Keratinocyte (primary cell): ENCODE measurements around the gene CACNG7. TPM values are rescaled to one million over a fixed set of nuclear protein-coding genes. Genes with fewer than 3 reads are reported as not detected.

Source experiments
- DNase-seq: peaks from one replicate; pipeline ENCODE4 v3.0.0-alpha.2; 2011; ENCODE audit warnings: low read depth, missing footprints, low spot score
- FAIRE-seq: peaks from 2 replicates; lab custom pipeline; 2011; peaks lifted over from hg19 to GRCh38; lab: Jason Lieb, UNC
- H2AFZ ChIP-seq: 2 replicates; pipeline ENCODE4 v1.6.0; 2012; ENCODE audit warnings: low read length, control low read depth, inconsistent platforms; ENCODE audit not compliant: control insufficient read depth
- H3K27ac ChIP-seq: 2 replicates; pipeline ENCODE4 v1.5.1; 2011; ENCODE audit warnings: low read length; ENCODE audit not compliant: control insufficient read depth, insufficient read depth
- H3K27me3 ChIP-seq: 3 replicates; pipeline ENCODE4 v1.6.0; 2011; ENCODE audit warnings: low read length; ENCODE audit not compliant: control insufficient read depth, insufficient read depth; ENCODE audit errors: extremely low read depth
- H3K36me3 ChIP-seq, 2 experiments: 2 replicates in 1 of 2; 3 replicates in 1 of 2; pipeline ENCODE4 v1.5.1; 2011; ENCODE audit warnings: low read length in 2 of 2, mild to moderate bottlenecking in 1 of 2; ENCODE audit not compliant: control insufficient read depth in 2 of 2, insufficient read depth in 2 of 2; ENCODE audit errors: extremely low read depth in 1 of 2
- H3K4me1 ChIP-seq: 3 replicates; pipeline ENCODE4 v1.5.1; 2011; ENCODE audit warnings: low read length; ENCODE audit not compliant: control insufficient read depth, insufficient read depth; ENCODE audit errors: extremely low read depth
- H3K4me2 ChIP-seq: 3 replicates; pipeline ENCODE4 v1.6.0; 2011; ENCODE audit warnings: low read depth, low read length; ENCODE audit not compliant: control insufficient read depth, insufficient read depth; ENCODE audit errors: extremely low read depth
- H3K4me3 ChIP-seq, 3 experiments: fragments of 200-600 bp in 1 of 3; sonication (generic) in 1 of 3; 2 replicates in 2 of 3; 3 replicates in 1 of 3; pipeline ENCODE4 v1.5.1; 2011 to 2016; ENCODE audit warnings: low read length in 3 of 3, mild to moderate bottlenecking in 3 of 3, control low read depth in 2 of 3, inconsistent platforms in 1 of 3, low read depth in 1 of 3, mixed read lengths in 1 of 3, mixed run types in 1 of 3, moderate library complexity in 1 of 3; ENCODE audit not compliant: control insufficient read depth in 2 of 3, insufficient read depth in 2 of 3; ENCODE audit errors: extremely low read depth in 1 of 3
- H3K79me2 ChIP-seq: 2 replicates; pipeline ENCODE4 v1.6.0; 2012; ENCODE audit warnings: low read length; ENCODE audit not compliant: control insufficient read depth, insufficient read depth
- H3K9ac ChIP-seq: 3 replicates; pipeline ENCODE4 v1.6.0; 2011; ENCODE audit warnings: low read length; ENCODE audit not compliant: control insufficient read depth, insufficient read depth; ENCODE audit errors: extremely low read depth
- H3K9me1 ChIP-seq: 3 replicates; pipeline ENCODE4 v1.6.0; 2011; ENCODE audit warnings: low read length; ENCODE audit not compliant: control insufficient read depth, insufficient read depth; ENCODE audit errors: extremely low read depth
- H3K9me3 ChIP-seq: 2 replicates; pipeline ENCODE4 v1.5.1; 2012; ENCODE audit warnings: low read depth, low read length; ENCODE audit not compliant: control insufficient read depth
- H4K20me1 ChIP-seq: 3 replicates; pipeline ENCODE4 v1.6.0; 2011; ENCODE audit warnings: low read length; ENCODE audit not compliant: control insufficient read depth, insufficient read depth; ENCODE audit errors: extremely low read depth
- CTCF ChIP-seq, 3 experiments: IDR thresholded peaks in 1 of 3; conservative IDR thresholded peaks in 1 of 3; optimal IDR thresholded peaks in 1 of 3; 2 replicates in 2 of 3; 3 replicates in 1 of 3; pipeline versions ENCODE3 to v1.5.1; 2011; ENCODE audit warnings: low read length in 3 of 3, mild to moderate bottlenecking in 3 of 3, moderate library complexity in 2 of 3, control low read depth in 1 of 3, inconsistent platforms in 1 of 3; ENCODE audit not compliant: insufficient read depth in 2 of 3; ENCODE audit errors: extremely low read depth in 1 of 3
- EZH2 ChIP-seq: IDR thresholded peaks from one replicate; pipeline ENCODE4 v1.6.1; 2012; ENCODE audit warnings: inconsistent platforms, mild to moderate bottlenecking, low read length, moderate library complexity
- dilution Hi-C: fragments of 300-500 bp; cut with MboI; formaldehyde crosslinking; loops from one replicate; pipeline ENCODE4 v1.7.0; 2020; ENCODE audit warnings: low sequenced_read_pairs; ENCODE audit not compliant: extremely low pct_ligation_motif_present
- polyA plus RNA-seq, 5 experiments: library from polyadenylated mRNA; depleted of rRNA in 3 of 5; stranded (reverse) in 3 of 5; stranded (forward) in 1 of 5; unstranded in 1 of 5; fragments of >200 nt; gene quantifications; 1 replicate in 1 of 5; 2 replicates in 3 of 5; 3 replicates in 1 of 5; pipeline versions ENCODE4 v1.2.1 to v1.2.3, GENCODE V29; 2011 to 2012; ENCODE audit warnings: missing spikeins in 2 of 5, low read depth in 1 of 5, low replicate concordance in 1 of 5

Gene CACNG7
- polyA plus RNA-seq, 1 donor (not counting 4 experiments of a cell fraction or from before 2014, with no cell fraction given), result not detected

- Histone ChIP-seq H3K9me1 (no peaks in the 10 kb centered on the region), H4K20me1 (no peaks in the 10 kb centered on the region), H3K9me3 (peaks cover 3% of the 10 kb centered on the region), H3K4me1 (no peaks in the 10 kb centered on the region), H3K79me2 (no peaks in the 10 kb centered on the region), H3K9ac (no peak overlapping the region), H2AFZ (no peak overlapping the region), H3K27ac (no peak overlapping the region), H3K27me3 (peaks cover 45% of the 10 kb centered on the region), H3K36me3 (no peaks in the 10 kb centered on the region), H3K4me3 (no peak overlapping the region), H3K4me2 (no peak overlapping the region)
- no peak for TF ChIP-seq CTCF (optimal IDR thresholded peaks at IDR 0.05 in 1 of 3, IDR thresholded peaks at IDR 0.05 in 1 of 3, conservative IDR thresholded peaks at IDR 0.05 in 1 of 3; ENCODE audit: extremely low read depth in 1 of 3, insufficient read depth in 2 of 3, low read length in 3 of 3)
- TF ChIP-seq EZH2, result no peak
- dilution Hi-C loops, result no loop called here
- DNase-seq (no peak), FAIRE-seq (no peak)
Observed at GRCh38 chr19:53981376-53981951, 72.4 kb downstream of the CACNG7 start.

GRCh38 chr19:53982001-53982451, 72.9 kb downstream of the CACNG7 start:
- Histone ChIP-seq H3K4me2 (no peak overlapping the region), H2AFZ (peak overlapping the region; percentile 15), H3K9me1 (no peaks in the 10 kb centered on the region), H4K20me1 (no peaks in the 10 kb centered on the region), H3K27me3 (peaks cover 45% of the 10 kb centered on the region), H3K4me1 (no peaks in the 10 kb centered on the region), H3K27ac (no peak overlapping the region), H3K9me3 (peaks cover 3% of the 10 kb centered on the region), H3K36me3 (no peaks in the 10 kb centered on the region), H3K9ac (no peak overlapping the region), H3K79me2 (no peaks in the 10 kb centered on the region), H3K4me3 (no peak overlapping the region)
- dilution Hi-C loops, result no loop called here
- FAIRE-seq (no peak), DNase-seq (no peak)
- peak; percentile 97 for TF ChIP-seq EZH2
- no peak for TF ChIP-seq CTCF (optimal IDR thresholded peaks at IDR 0.05 in 1 of 3, IDR thresholded peaks at IDR 0.05 in 1 of 3, conservative IDR thresholded peaks at IDR 0.05 in 1 of 3; ENCODE audit: extremely low read depth in 1 of 3, insufficient read depth in 2 of 3, low read length in 3 of 3)
